SU-DHL-6 (cell line): Measurements from ENCODE around the gene NAAA.

Experiments used
- H2AFZ ChIP-seq: fragments of 200-600 bp; sonication (generic); 2 replicates; pipeline ENCODE4 v1.6.1; 2014; ENCODE audit warnings: low read depth, mild to moderate bottlenecking, moderate library complexity, mixed read lengths, antibody characterized with exemption, low read length; ENCODE audit not compliant: severe bottlenecking
- H3F3A ChIP-seq: fragments of 200-600 bp; shearing (Covaris generic); 2 replicates; pipeline ENCODE4 v1.6.0; 2016; ENCODE audit warnings: antibody characterized with exemption, mild to moderate bottlenecking; ENCODE audit not compliant: insufficient read depth
- H3K27ac ChIP-seq: fragments of 200-600 bp; sonication (generic); 2 replicates; pipeline ENCODE4 v1.5.1; 2016; ENCODE audit warnings: low read depth, mild to moderate bottlenecking, low read length, moderate library complexity, mixed read lengths
- H3K27me3 ChIP-seq: fragments of 200-600 bp; sonication (generic), shearing (Covaris generic); 2 replicates; pipeline ENCODE4 v1.6.0; 2014; ENCODE audit warnings: mild to moderate bottlenecking, low read length
- H3K36me3 ChIP-seq: fragments of 200-600 bp; sonication (generic); 2 replicates; pipeline ENCODE4 v1.6.1; 2014; ENCODE audit warnings: mild to moderate bottlenecking, low read length, mixed read lengths
- H3K4me2 ChIP-seq: fragments of 300-600, 200-600 bp; shearing (Covaris generic), sonication (generic); 2 replicates; pipeline ENCODE4 v1.6.0; 2014; ENCODE audit warnings: low read length, low read depth, mild to moderate bottlenecking; ENCODE audit not compliant: poor library complexity, severe bottlenecking
- H3K4me3 ChIP-seq: fragments of 200-600 bp; sonication (generic); 2 replicates; pipeline ENCODE4 v1.5.1; 2014; ENCODE audit warnings: antibody characterized with exemption, low read length, mild to moderate bottlenecking, mixed read lengths; ENCODE audit not compliant: insufficient read depth, poor library complexity, severe bottlenecking
- H3K79me2 ChIP-seq: fragments of 200-600 bp; sonication (generic); 2 replicates; pipeline ENCODE4 v1.6.1; 2014; ENCODE audit warnings: mild to moderate bottlenecking, low read length, moderate library complexity; ENCODE audit not compliant: insufficient read depth
- H3K9ac ChIP-seq: fragments of 200-600 bp; sonication (generic); 2 replicates; pipeline ENCODE4 v1.7.0; 2014; ENCODE audit warnings: mild to moderate bottlenecking, low read length
- H3K9me2 ChIP-seq: fragments of 200-600 bp; sonication (generic); replicated peaks from 2 replicates; pipeline ENCODE4 v1.6.1; 2014; ENCODE audit warnings: low read length; ENCODE audit not compliant: insufficient read depth
- H3K9me3 ChIP-seq: fragments of 200-600 bp; sonication (generic); 2 replicates; pipeline ENCODE4 v1.6.1; 2014; ENCODE audit warnings: low read length, mixed read lengths; ENCODE audit not compliant: insufficient read depth
- H4K20me1 ChIP-seq: fragments of 200-600 bp; sonication (generic); 2 replicates; pipeline ENCODE4 v1.6.1; 2014; ENCODE audit warnings: low read depth, mild to moderate bottlenecking, antibody characterized with exemption, low read length, moderate library complexity, mixed read lengths
- CTCF ChIP-seq: fragments of 200-600 bp; sonication (generic); IDR thresholded peaks from one replicate; pipeline ENCODE4 v1.5.1; 2017; ENCODE audit warnings: antibody characterized with exemption, mild to moderate bottlenecking, low read length, moderate library complexity; ENCODE audit not compliant: insufficient read depth, poor library complexity, severe bottlenecking
- EZH2phosphoT487 ChIP-seq: fragments of 200-600 bp; sonication (generic), shearing (Covaris generic); conservative IDR thresholded peaks from 2 replicates; pipeline ENCODE4 v1.6.1; 2018; ENCODE audit warnings: mild to moderate bottlenecking, antibody characterized with exemption, low read length, moderate library complexity, mixed read lengths

NAAA gene

DNA sequence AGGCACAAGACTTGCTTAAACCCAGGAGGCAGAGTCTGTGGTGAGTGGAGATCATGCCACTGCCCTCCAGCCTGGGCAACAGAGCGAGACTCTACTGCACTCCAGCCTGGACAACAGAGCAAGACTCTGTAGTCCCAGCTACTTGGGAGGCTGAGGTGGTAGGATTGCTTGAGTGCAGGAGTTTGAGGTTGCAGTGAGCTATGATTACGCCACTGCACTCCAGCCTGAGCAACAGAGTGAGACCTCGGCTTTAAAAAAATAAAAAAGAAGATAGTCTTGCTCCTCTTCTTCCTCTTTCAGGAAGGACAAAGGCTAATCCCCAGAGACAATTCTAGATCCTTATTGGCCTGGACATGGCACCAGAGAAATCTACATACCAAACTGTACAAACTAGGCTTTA is 32.8 kb downstream of the NAAA start:
- Histone ChIP-seq H3K27me3 (no peaks in the 10 kb centered on the region), H3K4me2 (no peak overlapping the region), H3K9ac (no peak overlapping the region), H3K9me3 (no peaks in the 10 kb centered on the region), H3F3A (no peaks in the 10 kb centered on the region), H3K36me3 (no peaks in the 10 kb centered on the region), H3K27ac (no peak overlapping the region), H3K9me2 (no peaks in the 10 kb centered on the region), H3K79me2 (no peaks in the 10 kb centered on the region), H3K4me3 (no peak overlapping the region), H2AFZ (no peak overlapping the region), H4K20me1 (no peaks in the 10 kb centered on the region)
- no peak for TF ChIP-seq CTCF
- no peak for TF ChIP-seq EZH2phosphoT487

GRCh38 chr4:75904076-75904475 is 36.7 kb downstream of the NAAA start:
- Histone ChIP-seq H3K9ac (no peak overlapping the region), H3K9me2 (no peaks in the 10 kb centered on the region), H3F3A (no peaks in the 10 kb centered on the region), H2AFZ (no peak overlapping the region), H4K20me1 (no peaks in the 10 kb centered on the region), H3K4me3 (no peak overlapping the region), H3K36me3 (no peaks in the 10 kb centered on the region), H3K79me2 (no peaks in the 10 kb centered on the region), H3K4me2 (no peak overlapping the region), H3K9me3 (no peaks in the 10 kb centered on the region), H3K27ac (no peak overlapping the region), H3K27me3 (no peaks in the 10 kb centered on the region)
- no peak for TF ChIP-seq CTCF
- TF ChIP-seq EZH2phosphoT487, result no peak

- Histone ChIP-seq H3F3A (no peaks in the 10 kb centered on the region), H4K20me1 (no peaks in the 10 kb centered on the region), H3K9me3 (no peaks in the 10 kb centered on the region), H3K4me3 (no peak within 1 kb of the TSS), H3K79me2 (no peaks in the 10 kb centered on the region), H2AFZ (no peak within 1 kb of the TSS), H3K4me2 (no peak within 1 kb of the TSS), H3K27me3 (no peaks in the 10 kb centered on the region), H3K9ac (no peak within 1 kb of the TSS), H3K9me2 (no peaks in the 10 kb centered on the region), H3K36me3 (no peaks in the 10 kb centered on the region), H3K27ac (no peak within 1 kb of the TSS)
- TF ChIP-seq CTCF (no peak), EZH2phosphoT487 (no peak)
Measured at GRCh38 chr4:75902352-75902751, 38.5 kb downstream of the NAAA start, which contains the start of gene PPEF2. Gene PPEF2 (minus strand): TSS chr4:75902452. CDS start chr4:75896325, 6,127 bp downstream.
